ENCODE measurements around the gene LRRC56.

LRRC56 gene

DNA sequence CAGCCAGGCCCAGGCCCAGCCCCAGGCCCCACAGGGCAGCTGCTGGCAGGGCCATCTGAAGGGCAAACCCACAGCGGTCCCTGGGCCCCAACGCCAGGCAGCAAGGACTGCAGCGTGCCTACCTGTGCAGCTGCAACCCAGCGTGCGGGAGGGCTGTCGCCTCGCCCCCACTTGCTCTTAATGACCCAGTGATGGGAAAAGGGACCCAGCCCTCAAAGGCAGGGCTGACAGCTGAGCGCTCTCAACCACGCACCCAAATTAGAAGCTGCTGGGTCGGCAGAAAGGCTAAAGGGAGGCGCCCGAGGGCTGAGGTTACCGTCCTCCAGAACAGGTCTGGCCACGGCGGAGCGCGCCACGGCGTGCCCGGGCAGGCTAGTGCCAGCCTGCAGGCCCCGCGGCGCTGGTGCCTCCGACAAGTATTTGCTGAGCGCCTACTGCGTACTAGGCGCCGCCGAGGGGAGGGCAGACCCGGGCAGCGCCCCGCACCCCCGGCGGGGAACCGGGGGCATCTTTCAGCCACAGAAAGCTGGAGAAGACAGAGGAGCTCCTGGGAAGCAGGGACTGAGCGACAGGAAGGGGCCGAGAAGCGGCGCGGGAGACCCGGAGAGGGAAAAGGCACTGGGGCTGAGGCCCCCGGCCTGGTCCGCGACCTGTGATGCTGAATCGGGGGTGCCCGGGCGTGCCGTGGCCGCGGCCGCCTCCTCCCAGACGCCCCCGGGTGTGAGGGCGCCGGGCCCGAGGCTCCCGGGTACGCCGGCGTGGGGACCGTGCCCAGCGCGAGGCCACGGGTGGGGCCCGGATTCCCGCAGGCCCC, 2.7 kb upstream of the LRRC56 start:
- intact Hi-C loops (cut with DNase I) = no loop called here
- DNase-seq = peak in 29 of 42 donors; percentile 21 to 72 (median 46)

DNA sequence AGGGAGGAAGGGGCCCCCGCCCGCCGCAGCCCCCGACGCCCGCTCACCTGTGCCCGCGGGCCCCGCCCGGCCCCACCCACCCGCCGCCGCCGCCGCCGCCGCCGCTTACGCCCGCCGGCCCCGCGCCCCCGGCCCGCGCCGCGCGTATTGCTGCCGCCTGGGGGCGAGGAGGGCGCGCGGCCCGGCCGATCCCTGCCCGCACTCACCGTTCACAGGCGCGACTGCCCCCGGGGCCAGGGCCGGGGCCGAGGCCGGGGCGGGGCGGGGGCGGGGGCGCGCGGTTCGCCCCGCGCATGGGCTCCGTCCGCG, 2.2 kb upstream of the LRRC56 start:
- DNase-seq = peak in 1 of 42 donors; percentile 35
- intact Hi-C loops (cut with DNase I) = no loop called here

GRCh38 chr11:535519-536454, 1.5 kb upstream of the LRRC56 start, which contains the start of gene HRAS:
Gene HRAS, minus strand, starts transcription at chr11:535576.
- DNase-seq = peak; percentile 82 to 99 (median 97)
- intact Hi-C loops (cut with DNase I) = no loop called here

GRCh38 chr11:537622-538430, 499 bp downstream of the LRRC56 start:
- no peak for DNase-seq
- intact Hi-C loops (cut with DNase I) = no loop called here

DNA sequence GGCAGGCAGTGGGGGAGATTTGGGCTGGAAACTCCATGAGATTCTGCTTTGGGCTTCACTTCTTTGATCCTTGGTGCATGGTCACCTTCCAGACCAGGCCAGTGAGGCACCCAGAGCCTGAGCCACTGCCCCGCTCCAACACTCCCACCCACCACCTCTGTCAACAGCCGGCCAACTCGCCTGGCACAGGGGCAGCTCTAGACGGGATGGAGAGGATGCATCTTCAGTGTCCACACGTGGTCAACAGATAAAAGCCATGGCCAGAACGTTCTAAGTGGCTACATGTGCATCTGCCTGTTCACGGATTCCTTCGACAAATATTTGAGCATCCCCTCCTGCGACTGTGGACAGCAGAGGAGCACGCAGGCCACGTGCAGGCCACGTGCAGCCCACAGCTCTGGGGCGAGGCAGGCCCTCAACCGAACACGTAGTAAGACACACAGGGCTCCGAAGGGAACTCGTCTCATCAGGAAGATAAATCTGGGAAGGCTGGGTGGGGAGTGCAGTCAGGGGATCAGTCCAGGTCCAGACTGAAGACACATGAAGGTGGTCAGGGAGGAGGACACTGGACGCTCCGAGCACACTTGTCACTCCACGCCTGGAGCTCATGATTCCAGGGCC, 1.2 kb downstream of the LRRC56 start:
- DNase-seq = no peak
- intact Hi-C loops (cut with DNase I) = no loop called here

GRCh38 chr11:539971-540481, 2.7 kb downstream of the LRRC56 start:
- intact Hi-C loops (cut with DNase I) = no loop called here
- peak in 1 of 42 donors; percentile 1 for DNase-seq

DNA sequence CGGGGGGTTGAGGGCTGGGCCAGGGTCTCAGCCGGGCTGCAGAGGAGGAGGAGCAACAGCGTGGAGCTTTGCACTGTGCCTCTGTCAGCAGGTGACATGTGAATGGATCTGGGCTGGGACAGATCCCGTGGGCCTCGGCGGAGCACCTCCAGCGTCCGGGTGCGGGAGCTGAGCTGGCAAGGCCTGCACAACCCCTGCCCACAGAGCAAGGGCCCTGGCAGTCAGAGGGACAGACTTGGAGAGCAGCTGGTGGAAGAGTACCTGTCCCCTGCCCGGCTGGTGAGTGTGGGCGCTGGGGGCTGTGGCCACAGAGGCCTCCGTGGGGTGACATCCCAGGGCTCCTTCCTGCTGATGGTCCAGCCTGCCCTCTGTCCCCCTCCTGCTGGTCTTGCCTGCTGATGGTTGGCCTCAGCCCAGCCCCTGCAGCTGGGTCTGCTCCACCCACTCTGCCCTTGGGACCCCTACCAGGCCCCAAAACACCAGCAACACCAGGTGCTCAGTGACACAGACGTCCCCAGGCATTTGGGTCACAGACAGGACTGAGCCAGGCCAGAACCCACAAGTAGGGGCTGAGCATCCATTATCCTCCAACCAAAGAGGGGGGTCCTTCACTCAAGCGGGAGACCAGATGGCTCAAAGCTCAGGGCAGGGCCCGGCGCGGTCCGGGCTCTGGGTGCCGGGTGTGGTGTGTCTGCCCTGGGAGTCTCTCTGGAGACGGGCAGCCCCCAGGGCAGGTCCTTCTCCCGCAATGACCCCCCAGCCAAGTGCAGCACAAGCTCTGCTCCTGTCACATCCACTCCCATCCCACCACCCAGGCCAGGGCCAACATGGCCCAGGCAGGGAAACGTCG, 3.5 kb downstream of the LRRC56 start:
- intact Hi-C loops (cut with DNase I) = no loop called here
- DNase-seq = peak in 1 of 42 donors; percentile 6

GRCh38 chr11:541433-541885, 4.1 kb downstream of the LRRC56 start:
- intact Hi-C loops (cut with DNase I) = no loop called here
- DNase-seq = no peak

- no peak for DNase-seq
- intact Hi-C loops (cut with DNase I) = no loop called here
Measured at GRCh38 chr11:544817-545166, 7.5 kb downstream of the LRRC56 start.

GRCh38 chr11:545171-545570, 7.8 kb downstream of the LRRC56 start:
- no peak for DNase-seq
- intact Hi-C loops (cut with DNase I) = no loop called here

DNA sequence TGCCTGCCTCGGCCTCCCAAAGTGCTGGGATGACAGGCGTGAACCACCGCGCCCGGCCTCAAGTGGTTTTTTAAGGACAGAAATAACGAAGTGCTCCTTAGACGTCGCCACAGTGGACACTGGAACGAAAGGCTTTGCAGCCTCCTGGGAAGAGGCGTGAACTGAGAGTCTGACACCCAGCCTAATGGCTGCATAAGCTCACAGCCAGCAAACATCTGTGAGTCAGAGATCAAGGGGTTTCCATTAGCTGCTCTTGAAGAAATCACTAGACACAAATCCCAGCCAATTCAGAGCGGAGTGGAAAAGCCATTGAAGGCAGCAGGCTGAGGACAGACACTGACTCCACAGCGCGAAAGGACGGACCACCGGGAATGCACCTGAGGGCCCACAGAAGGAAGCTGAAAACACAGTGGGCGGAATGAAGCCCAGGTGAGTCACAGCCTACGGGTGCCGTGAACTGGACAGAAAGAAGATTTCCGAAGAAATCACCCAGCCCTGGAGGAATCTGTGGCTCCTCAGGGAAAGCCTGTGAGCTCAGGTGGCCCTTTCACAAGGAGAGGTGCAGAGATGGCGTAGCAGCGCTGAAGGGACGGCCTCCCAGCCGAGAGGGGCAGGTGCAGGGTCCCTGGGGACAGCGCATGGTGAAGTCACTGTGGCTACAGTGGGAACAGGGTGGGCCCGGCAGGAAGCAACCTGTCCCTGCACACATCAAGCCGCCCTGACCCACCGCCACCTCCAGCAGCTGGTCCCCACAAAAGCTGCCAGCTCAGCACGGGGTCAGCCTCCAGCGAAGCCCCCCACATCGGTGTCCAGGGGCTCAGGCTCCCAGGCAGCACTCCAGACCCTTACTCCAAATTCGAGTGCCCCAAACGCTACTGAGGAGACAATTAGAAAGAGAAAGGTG, 11.6 kb downstream of the LRRC56 start:
- intact Hi-C loops (cut with DNase I) = no loop called here
- DNase-seq = no peak

DNA sequence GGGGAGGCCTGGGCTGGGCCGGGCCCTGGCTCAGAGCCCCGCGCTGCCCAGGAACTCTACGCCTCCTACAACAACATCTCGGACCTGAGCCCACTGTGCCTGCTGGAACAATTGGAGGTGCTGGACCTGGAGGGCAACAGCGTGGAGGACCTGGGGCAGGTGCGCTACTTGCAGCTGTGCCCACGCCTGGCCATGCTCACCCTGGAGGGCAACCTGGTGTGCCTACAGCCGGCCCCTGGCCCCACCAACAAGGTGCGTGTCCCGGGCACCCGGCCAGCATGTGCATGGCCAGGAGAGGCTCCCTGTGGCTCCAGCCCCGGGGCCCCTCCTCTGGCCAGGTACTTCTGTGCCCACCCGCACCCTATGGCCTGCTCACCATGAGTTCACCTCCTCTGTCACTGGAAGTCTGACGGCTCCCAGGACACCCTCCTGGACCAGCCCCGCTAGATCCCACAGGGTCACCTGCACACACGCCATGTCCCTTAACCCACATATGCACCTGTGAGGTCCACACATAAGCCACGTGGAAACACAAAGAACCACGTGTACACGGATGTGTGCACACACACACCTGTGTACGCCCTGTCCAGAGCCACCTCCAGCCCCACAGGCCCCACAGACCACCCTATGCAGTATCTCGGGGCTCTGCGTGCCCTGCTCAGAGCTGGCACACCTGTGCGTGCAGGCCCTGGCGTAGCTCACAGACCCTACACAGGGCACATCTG, 12.9 kb downstream of the LRRC56 start:
- DNase-seq = no peak
- intact Hi-C loops (cut with DNase I) = no loop called here

GRCh38 chr11:550746-551085, 13.4 kb downstream of the LRRC56 start:
- DNase-seq = no peak
- intact Hi-C loops (cut with DNase I) = no loop called here

- intact Hi-C loops (cut with DNase I) = no loop called here
- DNase-seq = no peak
Measured at GRCh38 chr11:551131-551530, 13.8 kb downstream of the LRRC56 start.

DNA sequence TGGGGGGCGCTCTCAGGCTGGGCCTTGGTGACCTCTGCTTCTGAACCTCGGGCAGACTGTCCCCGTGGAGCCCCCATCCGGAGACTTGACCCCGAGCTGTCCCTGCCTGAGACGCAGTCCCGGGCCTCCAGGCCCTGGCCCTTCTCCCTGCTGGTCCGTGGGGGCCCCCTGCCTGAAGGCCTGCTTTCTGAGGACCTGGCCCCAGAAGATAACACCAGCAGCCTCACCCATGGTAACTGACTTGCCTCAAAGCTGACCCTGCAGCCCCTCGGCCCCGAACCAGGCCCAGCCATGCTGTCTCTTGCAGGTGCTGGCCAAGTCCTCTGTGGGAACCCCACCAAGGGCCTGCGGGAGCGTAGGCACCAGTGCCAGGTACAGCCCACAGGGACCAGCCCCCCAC, 14.3 kb downstream of the LRRC56 start:
- no peak for DNase-seq
- intact Hi-C loops (cut with DNase I) = no loop called here
